A549 treated with RU486 at 1 μM for 4 hours (cell line): Measurements from ENCODE around the gene PGA5. TPM values are rescaled to one million over a fixed set of nuclear protein-coding genes. Genes with fewer than 3 reads are reported as not detected.

ENCODE experiments used
- total RNA-seq: library from RNA; stranded (reverse); fragments of 200-300 nt; extraction: Qiagen RNA extraction; gene quantifications from 5 replicates; pipeline ENCODE4 v1.2.3, GENCODE V29; 2022; ENCODE audit warnings: low read depth

Gene PGA5
- total RNA-seq: not detected in 5 replicates

GRCh38 chr11:61240875-61241274 lies at the start of gene PGA5:
Gene PGA5 (plus strand): TSS chr11:61241175. CDS start chr11:61241227, 52 bp downstream.

GRCh38 chr11:61202950-61203746 lies 37.8 kb upstream of the PGA5 start, which contains the start of gene PGA3:
Gene PGA3 (plus strand): TSS chr11:61203515. CDS start chr11:61203565, 50 bp downstream.

GRCh38 chr11:61222047-61222446 lies 18.9 kb upstream of the PGA5 start, which contains the start of gene PGA4:
Gene PGA4 (plus strand): TSS chr11:61222347. CDS start chr11:61222401, 54 bp downstream.

GRCh38 chr11:61294717-61295595 lies 54.0 kb downstream of the PGA5 start, which contains the start of gene VWCE:
Gene VWCE (minus strand): TSS chr11:61295316. CDS start chr11:61295037, 279 bp downstream.

Other genes with a start within 250 kb of the PGA5 start
- gene CD5, start 138.7 kb upstream of the PGA5 start, total RNA-seq: 0.02 TPM in 1 of 5 replicates, not detected in the others
- 16.1 to 20.5 TPM (median 18.6 TPM) in 5 replicates for gene VPS37C, start 79.7 kb upstream of the PGA5 start, total RNA-seq
- gene PGA3, start 37.7 kb upstream of the PGA5 start, total RNA-seq: not detected in 5 replicates
- gene PGA4, start 18.8 kb upstream of the PGA5 start, total RNA-seq: not detected in 5 replicates
- gene VWCE, start 54.1 kb downstream of the PGA5 start, total RNA-seq: 0.50 to 0.81 TPM (median 0.74 TPM) in 5 replicates
- gene DDB1, start 91.9 kb downstream of the PGA5 start, total RNA-seq: 161 to 177 TPM (median 173 TPM) in 5 replicates
- gene TKFC, start 92.1 kb downstream of the PGA5 start, total RNA-seq: 45.2 to 73.8 TPM (median 68.8 TPM) in 5 replicates
- 32.7 to 50.3 TPM (median 44.9 TPM) in 5 replicates for gene CYB561A3, start 120.7 kb downstream of the PGA5 start, total RNA-seq
- 84.6 to 121 TPM (median 112 TPM) in 5 replicates for gene TMEM138, start 121.2 kb downstream of the PGA5 start, total RNA-seq
- gene TMEM216, start 151.4 kb downstream of the PGA5 start, total RNA-seq: 16.5 to 20.1 TPM (median 16.7 TPM) in 5 replicates
- 66.7 to 74.7 TPM (median 71.1 TPM) in 5 replicates for gene CPSF7, start 188.8 kb downstream of the PGA5 start, total RNA-seq
- gene SDHAF2, start 188.9 kb downstream of the PGA5 start, total RNA-seq: 35.7 to 55.4 TPM (median 41.9 TPM) in 5 replicates